ENCODE data around the gene SKAP2.
A peak's percentile ranks its signal among the peaks of the same experiment; 100 is the strongest.

Gene SKAP2

DNA sequence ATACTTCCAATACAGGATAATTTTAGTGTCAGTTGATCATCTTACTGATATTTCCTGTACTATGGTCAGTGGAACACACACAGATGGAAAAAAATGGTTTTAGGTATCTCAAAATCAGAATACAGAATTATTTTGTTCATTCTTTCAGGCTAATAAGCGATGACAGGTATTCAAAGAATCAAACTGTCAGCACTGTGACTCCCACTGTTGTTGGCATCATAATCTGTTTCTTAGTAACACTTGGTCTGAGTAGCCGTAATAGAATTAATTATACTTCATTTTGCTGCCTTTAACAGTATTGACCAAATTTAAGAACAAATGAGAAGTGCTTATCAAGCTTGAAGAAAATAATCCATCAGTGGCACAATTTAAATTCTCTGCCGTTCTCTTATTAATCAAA, 215.0 kb downstream of the SKAP2 start:
- Histone ChIP-seq H3K4me3 (ENCODE audit: low read depth, low read length) (no peak overlapping the region), H2AK5ac (ENCODE audit: low read length) (no peak overlapping the region), H3K79me1 (ENCODE audit: low read length) (no peaks in the 10 kb centered on the region), H3K4ac (ENCODE audit: low read depth, low read length) (no peak overlapping the region), H3K4me2 (ENCODE audit: low read length) (no peak overlapping the region), H3K27ac (ENCODE audit: low read depth, low read length) (no peak overlapping the region), H3K14ac (ENCODE audit: low read length) (no peak overlapping the region), H3K9me3 (ENCODE audit: insufficient read depth, low read depth, low read length) (no peaks in the 10 kb centered on the region), H3K79me2 (ENCODE audit: control insufficient read depth, insufficient read depth, low read length, poor library complexity) (no peaks in the 10 kb centered on the region), H3K4me1 (ENCODE audit: control insufficient read depth in 1 of 2, insufficient read depth in 2 of 2, low read length in 2 of 2) (no peaks in the 10 kb centered on the region), H3K18ac (ENCODE audit: low read length) (no peak overlapping the region), H4K8ac (ENCODE audit: low read depth, low read length) (no peak overlapping the region), H4K12ac (ENCODE audit: low read depth, low read length) (no peak overlapping the region), H3K36me3 (ENCODE audit: control insufficient read depth in 1 of 2, insufficient read depth in 2 of 2, low read length in 2 of 2) (no peaks in the 10 kb centered on the region), H3K9ac (ENCODE audit: low read length) (no peak overlapping the region), H2BK120ac (ENCODE audit: insufficient read depth, low read length, poor library complexity) (no peak overlapping the region), H4K91ac (ENCODE audit: low read depth, low read length) (no peak overlapping the region), H3K23ac (ENCODE audit: low read length) (no peak overlapping the region), H2BK5ac (ENCODE audit: low read depth, low read length, poor library complexity) (no peak overlapping the region), H3K27me3 (ENCODE audit: insufficient read depth, low read length) (no peaks in the 10 kb centered on the region), H2AFZ (ENCODE audit: insufficient read depth, low read length, poor library complexity) (no peak overlapping the region), H2BK12ac (ENCODE audit: low read length) (no peak overlapping the region)
- peak in 1 of 2 donors; percentile 67 for DNase-seq
- WGBS (ENCODE audit: extremely low coverage, insufficient coverage, insufficient read length), result no CpG with 5 or more reads among the region's 3 CpGs

DNA sequence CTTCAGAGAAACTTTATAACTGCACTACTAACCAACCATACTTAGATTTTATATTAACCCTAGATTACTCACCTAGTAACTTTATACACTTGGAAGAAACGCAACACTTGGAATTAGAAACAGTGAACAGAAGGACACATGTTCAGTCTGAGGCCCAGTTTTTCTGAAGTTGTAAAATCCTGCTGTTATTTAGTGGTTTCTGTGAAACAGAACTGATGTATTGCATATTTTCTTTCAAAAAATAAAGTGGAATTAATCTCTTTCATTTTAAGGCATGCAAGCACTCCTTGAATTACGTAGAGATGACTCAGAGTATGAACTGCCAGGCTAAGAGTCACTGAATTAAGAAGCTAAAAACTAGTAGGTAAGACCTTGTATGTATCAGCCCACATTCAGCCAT, 215.8 kb downstream of the SKAP2 start:
- H3K9me3 ChIP-seq (ENCODE audit: insufficient read depth, low read depth, low read length), result no peaks in the 10 kb centered on the region
- no peaks in the 10 kb centered on the region for H3K79me1 ChIP-seq (ENCODE audit: low read length)
- H3K4me1 ChIP-seq (ENCODE audit: control insufficient read depth in 1 of 2, insufficient read depth in 2 of 2, low read length in 2 of 2), result no peaks in the 10 kb centered on the region
- peak in 1 of 2 donors; percentile 49 for DNase-seq
- no peak overlapping the region for H3K4me3 ChIP-seq (ENCODE audit: low read depth, low read length)
- H3K4ac ChIP-seq (ENCODE audit: low read depth, low read length), result no peak overlapping the region
- H2BK120ac ChIP-seq (ENCODE audit: insufficient read depth, low read length, poor library complexity), result no peak overlapping the region
- no peaks in the 10 kb centered on the region for H3K36me3 ChIP-seq (ENCODE audit: control insufficient read depth in 1 of 2, insufficient read depth in 2 of 2, low read length in 2 of 2)
- H2BK12ac ChIP-seq (ENCODE audit: low read length), result no peak overlapping the region
- no peak overlapping the region for H3K23ac ChIP-seq (ENCODE audit: low read length)
- H2BK5ac ChIP-seq (ENCODE audit: low read depth, low read length, poor library complexity), result no peak overlapping the region
- H2AFZ ChIP-seq (ENCODE audit: insufficient read depth, low read length, poor library complexity), result no peak overlapping the region
- H3K14ac ChIP-seq (ENCODE audit: low read length), result no peak overlapping the region
- no CpG with 5 or more reads among the region's 2 CpGs for WGBS (ENCODE audit: extremely low coverage, insufficient coverage, insufficient read length)
- no peak overlapping the region for H3K27ac ChIP-seq (ENCODE audit: low read depth, low read length)
- H3K9ac ChIP-seq (ENCODE audit: low read length), result no peak overlapping the region
- no peak overlapping the region for H3K18ac ChIP-seq (ENCODE audit: low read length)
- no peak overlapping the region for H4K8ac ChIP-seq (ENCODE audit: low read depth, low read length)
- no peaks in the 10 kb centered on the region for H3K27me3 ChIP-seq (ENCODE audit: insufficient read depth, low read length)
- H3K79me2 ChIP-seq (ENCODE audit: control insufficient read depth, insufficient read depth, low read length, poor library complexity), result no peaks in the 10 kb centered on the region
- H2AK5ac ChIP-seq (ENCODE audit: low read length), result no peak overlapping the region
- no peak overlapping the region for H3K4me2 ChIP-seq (ENCODE audit: low read length)
- no peak overlapping the region for H4K91ac ChIP-seq (ENCODE audit: low read depth, low read length)
- H4K12ac ChIP-seq (ENCODE audit: low read depth, low read length), result no peak overlapping the region

DNA sequence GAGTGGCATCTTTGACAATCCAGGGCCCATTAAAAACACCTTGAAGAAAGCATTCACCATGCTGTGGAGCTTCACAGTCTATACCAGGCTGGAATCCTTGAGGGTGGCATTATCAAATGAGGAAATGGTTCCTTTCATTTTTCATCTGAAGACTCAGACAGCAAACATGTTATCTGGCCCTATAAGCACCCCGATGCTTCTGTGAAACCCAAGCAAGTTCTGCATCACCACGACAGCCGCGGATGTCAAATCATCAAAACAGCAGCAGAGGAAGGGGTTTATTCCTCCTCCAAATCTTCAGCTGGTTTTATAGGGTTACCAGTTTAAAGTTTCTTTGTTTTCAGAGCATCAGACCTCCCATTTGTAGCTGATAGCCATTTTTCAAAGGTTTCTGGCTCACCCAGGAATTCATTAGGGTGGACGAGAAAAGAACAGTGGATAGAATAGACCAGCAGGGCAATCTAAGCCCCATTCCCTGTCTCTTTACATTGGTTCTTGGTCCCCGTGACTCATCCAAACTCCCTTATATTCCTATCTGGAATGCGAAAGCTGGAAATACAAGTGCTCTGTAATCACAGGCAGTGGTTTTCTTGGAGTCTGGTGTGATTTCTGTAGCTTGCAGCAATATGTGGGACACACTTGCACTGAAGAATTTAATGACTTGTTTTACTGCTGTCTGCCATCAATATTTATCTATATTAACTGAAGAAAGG, 217.9 kb downstream of the SKAP2 start:
- Histone ChIP-seq H3K4me1 (ENCODE audit: control insufficient read depth in 1 of 2, insufficient read depth in 2 of 2, low read length in 2 of 2) (no peaks in the 10 kb centered on the region), H4K8ac (ENCODE audit: low read depth, low read length) (no peak overlapping the region), H3K4ac (ENCODE audit: low read depth, low read length) (no peak overlapping the region), H4K91ac (ENCODE audit: low read depth, low read length) (no peak overlapping the region), H3K9ac (ENCODE audit: low read length) (no peak overlapping the region), H3K36me3 (ENCODE audit: control insufficient read depth in 1 of 2, insufficient read depth in 2 of 2, low read length in 2 of 2) (no peaks in the 10 kb centered on the region), H3K14ac (ENCODE audit: low read length) (no peak overlapping the region), H4K12ac (ENCODE audit: low read depth, low read length) (no peak overlapping the region), H3K27ac (ENCODE audit: low read depth, low read length) (no peak overlapping the region), H3K18ac (ENCODE audit: low read length) (no peak overlapping the region), H3K4me3 (ENCODE audit: low read depth, low read length) (no peak overlapping the region), H2BK12ac (ENCODE audit: low read length) (no peak overlapping the region), H3K79me2 (ENCODE audit: control insufficient read depth, insufficient read depth, low read length, poor library complexity) (no peaks in the 10 kb centered on the region), H3K4me2 (ENCODE audit: low read length) (no peak overlapping the region), H3K23ac (ENCODE audit: low read length) (no peak overlapping the region), H2BK120ac (ENCODE audit: insufficient read depth, low read length, poor library complexity) (no peak overlapping the region), H3K9me3 (ENCODE audit: insufficient read depth, low read depth, low read length) (peaks cover 3% of the 10 kb centered on the region), H2AFZ (ENCODE audit: insufficient read depth, low read length, poor library complexity) (no peak overlapping the region), H2AK5ac (ENCODE audit: low read length) (no peak overlapping the region), H2BK5ac (ENCODE audit: low read depth, low read length, poor library complexity) (no peak overlapping the region), H3K27me3 (ENCODE audit: insufficient read depth, low read length) (no peaks in the 10 kb centered on the region), H3K79me1 (ENCODE audit: low read length) (no peaks in the 10 kb centered on the region)
- peak; percentile 30 to 74 for DNase-seq
- no CpG with 5 or more reads among the region's 7 CpGs for WGBS (ENCODE audit: extremely low coverage, insufficient coverage, insufficient read length)

DNA sequence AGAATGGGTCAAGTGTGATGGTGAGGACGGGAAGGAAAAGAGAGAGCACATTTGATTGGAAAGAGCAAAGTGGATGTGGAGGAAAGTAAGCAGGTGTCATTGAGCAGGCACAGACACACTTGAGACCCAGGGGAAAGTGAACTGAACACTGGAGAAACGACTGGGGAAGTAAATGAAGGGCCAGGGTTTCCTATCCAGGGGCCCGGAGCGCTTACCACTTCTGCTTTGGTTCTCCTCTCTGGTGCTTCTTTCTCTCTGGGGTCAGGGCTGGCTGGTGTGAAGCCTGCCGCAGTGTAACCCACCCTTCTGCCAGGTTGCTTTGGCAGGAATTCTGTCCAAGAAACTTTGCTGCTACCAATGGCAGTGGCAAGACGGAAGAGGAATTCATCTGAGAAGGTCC, 219.3 kb downstream of the SKAP2 start:
- no peak overlapping the region for H3K9ac ChIP-seq (ENCODE audit: low read length)
- H3K79me1 ChIP-seq (ENCODE audit: low read length), result no peaks in the 10 kb centered on the region
- H3K27me3 ChIP-seq (ENCODE audit: insufficient read depth, low read length), result no peaks in the 10 kb centered on the region

More for the DNA sequence above, 219.3 kb downstream of the SKAP2 start:
- Histone ChIP-seq H3K27ac (ENCODE audit: low read depth, low read length) (no peak overlapping the region), H4K91ac (ENCODE audit: low read depth, low read length) (no peak overlapping the region), H3K79me2 (ENCODE audit: control insufficient read depth, insufficient read depth, low read length, poor library complexity) (no peaks in the 10 kb centered on the region), H3K14ac (ENCODE audit: low read length) (no peak overlapping the region), H3K4me2 (ENCODE audit: low read length) (no peak overlapping the region), H3K9me3 (ENCODE audit: insufficient read depth, low read depth, low read length) (peaks cover 3% of the 10 kb centered on the region), H4K12ac (ENCODE audit: low read depth, low read length) (no peak overlapping the region), H2AFZ (ENCODE audit: insufficient read depth, low read length, poor library complexity) (no peak overlapping the region), H3K4me3 (ENCODE audit: low read depth, low read length) (no peak overlapping the region), H3K36me3 (ENCODE audit: control insufficient read depth in 1 of 2, insufficient read depth in 2 of 2, low read length in 2 of 2) (no peaks in the 10 kb centered on the region), H2AK5ac (ENCODE audit: low read length) (no peak overlapping the region), H2BK120ac (ENCODE audit: insufficient read depth, low read length, poor library complexity) (no peak overlapping the region), H3K4ac (ENCODE audit: low read depth, low read length) (no peak overlapping the region), H2BK12ac (ENCODE audit: low read length) (no peak overlapping the region), H3K4me1 (ENCODE audit: control insufficient read depth in 1 of 2, insufficient read depth in 2 of 2, low read length in 2 of 2) (no peaks in the 10 kb centered on the region), H4K8ac (ENCODE audit: low read depth, low read length) (no peak overlapping the region), H2BK5ac (ENCODE audit: low read depth, low read length, poor library complexity) (no peak overlapping the region), H3K18ac (ENCODE audit: low read length) (no peak overlapping the region), H3K23ac (ENCODE audit: low read length) (no peak overlapping the region)
- no CpG with 5 or more reads among the region's 6 CpGs for WGBS (ENCODE audit: extremely low coverage, insufficient coverage, insufficient read length)
- DNase-seq, result no peak
